IMR-90 (cell line): ENCODE data around the gene SURF2. TPM values are rescaled to one million over a fixed set of nuclear protein-coding genes. Genes with fewer than 3 reads are reported as not detected.

Experiments
- ATAC-seq: fragments of 200-7000 bp; cut with Tn5 transposase; 2 replicates; pipeline ENCODE4 v1.9.1; 2020; ENCODE audit warnings: low read depth, mild to moderate bottlenecking, moderate library complexity
- BruUV-seq: library from RNA; stranded (reverse); fragments of 400-500 nt; replicated peaks from 2 replicates; lab custom pipeline; 2021; lab: Mats Ljungman, UMichigan
- CTCF ChIA-PET: fragments of 300-600 bp; formaldehyde crosslinking; extraction: SDS; loops from one replicate; lab custom pipeline; 2021; ENCODE audit warnings: antibody characterized with exemption; lab: Yijun Ruan, JAX
- POLR2A ChIA-PET: fragments of 300-600 bp; sonication (Branson Sonifier 250); formaldehyde crosslinking; loops from one replicate; lab custom pipeline; 2022; ENCODE audit warnings: antibody characterized with exemption; ENCODE audit not compliant: unreplicated experiment; lab: Charles Lee
- DNase-seq: peaks from one replicate; pipeline ENCODE4 v3.0.0; 2013
- H2AFZ ChIP-seq: replicated peaks from 2 replicates; pipeline ENCODE3; 2013; ENCODE audit warnings: low read length, mild to moderate bottlenecking; ENCODE audit not compliant: poor library complexity
- H2AK5ac ChIP-seq: 2 replicates; pipeline ENCODE4 v1.6.1; 2013; ENCODE audit warnings: low read depth, low read length, inconsistent platforms
- H2AK9ac ChIP-seq: replicated peaks from 2 replicates; pipeline ENCODE3; 2013; ENCODE audit warnings: mild to moderate bottlenecking, low read depth, low read length, moderate library complexity; ENCODE audit not compliant: poor library complexity
- H2BK120ac ChIP-seq: 2 replicates; pipeline ENCODE4 v1.6.1; 2013; ENCODE audit warnings: low read depth, low read length, inconsistent platforms
- H2BK15ac ChIP-seq: 3 replicates; pipeline ENCODE4 v1.6.1; 2013; ENCODE audit warnings: low read depth, low read length, inconsistent platforms
- H2BK20ac ChIP-seq: 2 replicates; pipeline ENCODE4 v1.6.1; 2013; ENCODE audit warnings: low read depth, mild to moderate bottlenecking, inconsistent platforms, low read length, moderate library complexity
- H2BK5ac ChIP-seq: 2 replicates; pipeline ENCODE4 v1.6.1; 2013; ENCODE audit warnings: mild to moderate bottlenecking, low read depth, low read length, inconsistent platforms; ENCODE audit not compliant: poor library complexity, severe bottlenecking
- H3K14ac ChIP-seq: replicated peaks from 2 replicates; pipeline ENCODE4 v1.6.1; 2013; ENCODE audit warnings: low read depth, low read length, inconsistent platforms
- H3K18ac ChIP-seq: 2 replicates; pipeline ENCODE4 v1.6.1; 2013; ENCODE audit warnings: low read depth, low read length, control low read depth
- H3K23ac ChIP-seq: 2 replicates; pipeline ENCODE4 v1.6.1; 2013; ENCODE audit warnings: low read depth, low read length, inconsistent platforms
- H3K27ac ChIP-seq: 2 replicates; pipeline ENCODE4 v1.5.1; 2013; ENCODE audit warnings: mild to moderate bottlenecking, control low read depth, low read length; ENCODE audit not compliant: insufficient read depth
- H3K27me3 ChIP-seq: 2 replicates; pipeline ENCODE4 v1.6.1; 2013; ENCODE audit warnings: low read length; ENCODE audit not compliant: control insufficient read depth, insufficient read depth
- H3K36me3 ChIP-seq: 2 replicates; pipeline ENCODE4 v1.6.1; 2013; ENCODE audit warnings: low read length, mixed read lengths; ENCODE audit not compliant: control insufficient read depth, insufficient read depth
- H3K4ac ChIP-seq: 2 replicates; pipeline ENCODE4 v1.6.1; 2013; ENCODE audit warnings: low read depth, low read length, inconsistent platforms
- H3K4me1 ChIP-seq: 2 replicates; pipeline ENCODE4 v1.6.1; 2013; ENCODE audit warnings: low read length, mixed read lengths; ENCODE audit not compliant: control insufficient read depth, insufficient read depth
- H3K4me2 ChIP-seq: 2 replicates; pipeline ENCODE4 v1.6.1; 2013; ENCODE audit warnings: low read depth, mild to moderate bottlenecking, control low read depth, low read length, moderate library complexity
- H3K4me3 ChIP-seq: 2 replicates; pipeline ENCODE4 v1.5.1; 2013; ENCODE audit warnings: low read depth, mild to moderate bottlenecking, control low read depth, low read length, moderate library complexity; ENCODE audit not compliant: insufficient read depth
- H3K56ac ChIP-seq: 2 replicates; pipeline ENCODE4 v1.6.1; 2013; ENCODE audit warnings: low read length, inconsistent platforms; ENCODE audit not compliant: insufficient read depth; ENCODE audit errors: extremely low read depth
- H3K79me1 ChIP-seq, 2 experiments: 2 replicates each; pipeline ENCODE4 v1.6.1; 2013; ENCODE audit warnings: low read length in 2 of 2, inconsistent platforms in 1 of 2, low read depth in 1 of 2
- H3K9ac ChIP-seq: 2 replicates; pipeline ENCODE4 v1.6.1; 2013; ENCODE audit warnings: low read depth, low read length, control low read depth
- H3K9me1 ChIP-seq: 2 replicates; pipeline ENCODE4 v1.6.1; 2013; ENCODE audit warnings: low read length, inconsistent platforms; ENCODE audit not compliant: insufficient read depth
- H3K9me3 ChIP-seq: 2 replicates; pipeline ENCODE4 v1.6.1; 2013; ENCODE audit warnings: low read length; ENCODE audit not compliant: control insufficient read depth, insufficient read depth
- H4K20me1 ChIP-seq: 2 replicates; pipeline ENCODE4 v1.6.1; 2013; ENCODE audit warnings: low read length, inconsistent platforms; ENCODE audit not compliant: insufficient read depth
- H4K5ac ChIP-seq: 2 replicates; pipeline ENCODE4 v1.6.1; 2013; ENCODE audit warnings: mild to moderate bottlenecking, low read depth, low read length, control low read depth
- H4K8ac ChIP-seq, 2 experiments: 2 replicates each; pipeline ENCODE4 v1.6.1; 2013; ENCODE audit warnings: low read depth in 2 of 2, low read length in 2 of 2, control low read depth in 1 of 2, inconsistent platforms in 1 of 2
- H4K91ac ChIP-seq: 2 replicates; pipeline ENCODE4 v1.6.1; 2013; ENCODE audit warnings: low read depth, low read length, inconsistent platforms; ENCODE audit not compliant: insufficient read depth
- BHLHE40 ChIP-seq: fragments of 150-350 bp; IDR thresholded peaks from 2 replicates; pipeline ENCODE4 v1.6.1; 2016; ENCODE audit warnings: mild to moderate bottlenecking, low read depth, low read length
- RAD21 ChIP-seq: IDR thresholded peaks from 2 replicates; pipeline ENCODE4 v1.6.1; 2012; ENCODE audit warnings: low read length, improper control_type of control experiment
- WGBS, 2 experiments: methylation state at CpG; one replicate each; pipeline versions ENCODE4 v1.1.5 to v1.1.7; 2013; ENCODE audit warnings: missing lambda C conversion rate in 2 of 2; ENCODE audit not compliant: insufficient read length in 1 of 2; ENCODE audit errors: extremely low coverage in 2 of 2; 5-methylcytosine and 5-hydroxymethylcytosine counted together
- dilution Hi-C: fragments of 300-500 bp; cut with HindIII; formaldehyde crosslinking; loops from one replicate; pipeline ENCODE4 v1.14.3; 2018; ENCODE audit warnings: low sequenced_read_pairs; ENCODE audit not compliant: unreplicated experiment
- in situ Hi-C: fragments of 300-500 bp; cut with MboI; formaldehyde crosslinking; loops from 3 replicates; pipeline ENCODE4 v1.14.3; 2019; ENCODE audit warnings: low sequenced_read_pairs, inconsistent platforms, mixed read lengths
- intact Hi-C: fragments of 100-400 bp; cut with micrococcal nuclease; formaldehyde crosslinking; loops from 2 replicates; pipeline ENCODE4 v1.10.0; 2022
- polyA plus RNA-seq, 3 experiments: library from polyadenylated mRNA; depleted of rRNA; stranded (reverse); fragments of >200 nt; gene quantifications; 2 replicates each; pipeline ENCODE4 v1.2.3, GENCODE V29; 2012; ENCODE audit warnings: low replicate concordance in 1 of 3
- total RNA-seq: library from RNA; depleted of rRNA; stranded (reverse); fragments of >200 nt; gene quantifications from 2 replicates; pipeline ENCODE4 v1.2.3, GENCODE V29; 2012
- TF ChIP-seq, protein P1 (sequence below): conservative IDR thresholded peaks from 2 replicates; pipeline ENCODE4 v1.5.1; 2012; ENCODE audit warnings: mild to moderate bottlenecking, low read depth, low read length, improper control_type of control experiment

Gene SURF2
- total and polyA plus RNA-seq, 2 of the 4 experiments (the other 2 are of a cell fraction): 9.9 to 16.3 TPM

DNA sequence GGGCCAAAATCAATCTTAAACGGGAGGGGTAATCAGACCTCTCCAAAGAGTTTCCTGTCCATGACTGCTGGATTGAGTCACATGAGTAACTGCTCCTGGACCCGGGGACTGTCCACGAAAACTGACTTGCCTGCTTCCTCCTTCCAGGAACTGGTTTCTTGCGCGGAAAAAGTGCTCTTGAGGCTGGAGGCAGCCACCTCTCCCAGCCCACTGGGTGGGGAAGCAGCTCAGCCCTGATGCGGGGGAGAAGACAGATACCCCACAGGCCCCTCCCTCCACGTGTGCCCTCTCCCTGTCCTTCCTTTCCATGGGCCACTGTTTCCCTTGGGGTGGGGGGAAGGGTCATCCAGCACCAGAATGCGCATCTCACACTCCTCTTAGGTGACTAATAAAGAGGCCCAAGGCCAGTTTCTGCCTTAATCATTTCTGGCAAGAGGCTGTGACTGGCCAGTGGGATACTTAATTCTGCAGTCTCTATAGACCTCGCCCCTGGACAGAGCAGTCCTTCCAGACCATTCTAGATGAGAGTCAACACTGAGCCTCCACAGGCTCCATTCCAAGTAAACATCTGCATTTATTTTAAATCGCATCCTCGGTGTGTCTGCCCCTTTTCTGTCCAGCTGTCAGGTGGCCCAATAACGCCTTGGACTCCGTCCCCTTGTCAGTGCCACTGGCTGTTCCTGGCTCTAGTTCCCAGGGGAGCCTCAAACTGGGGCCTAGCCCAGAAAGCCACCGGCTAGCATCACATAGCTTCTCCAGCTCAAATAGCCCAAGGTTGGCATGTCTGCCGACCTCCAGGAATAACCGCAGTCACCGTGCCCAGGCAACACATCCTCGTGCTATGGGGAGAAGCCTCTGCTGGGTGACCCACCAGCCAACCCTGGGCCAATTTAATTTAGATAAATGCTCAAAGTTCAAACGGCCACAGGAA, 49.4 kb downstream of the SURF2 start:
- no peaks in the 10 kb centered on the region for H3K9me3 ChIP-seq
- no peak overlapping the region for H4K91ac ChIP-seq
- H2BK15ac ChIP-seq: no peak overlapping the region
- CTCF ChIA-PET: no interaction called here
- no peak overlapping the region for H3K4me2 ChIP-seq
- TF ChIP-seq BHLHE40 (0 out of 2 replicates have a peak, but pooled peaks have one; percentile 28), RAD21 (no peak)
- TF ChIP-seq, protein P1, sequence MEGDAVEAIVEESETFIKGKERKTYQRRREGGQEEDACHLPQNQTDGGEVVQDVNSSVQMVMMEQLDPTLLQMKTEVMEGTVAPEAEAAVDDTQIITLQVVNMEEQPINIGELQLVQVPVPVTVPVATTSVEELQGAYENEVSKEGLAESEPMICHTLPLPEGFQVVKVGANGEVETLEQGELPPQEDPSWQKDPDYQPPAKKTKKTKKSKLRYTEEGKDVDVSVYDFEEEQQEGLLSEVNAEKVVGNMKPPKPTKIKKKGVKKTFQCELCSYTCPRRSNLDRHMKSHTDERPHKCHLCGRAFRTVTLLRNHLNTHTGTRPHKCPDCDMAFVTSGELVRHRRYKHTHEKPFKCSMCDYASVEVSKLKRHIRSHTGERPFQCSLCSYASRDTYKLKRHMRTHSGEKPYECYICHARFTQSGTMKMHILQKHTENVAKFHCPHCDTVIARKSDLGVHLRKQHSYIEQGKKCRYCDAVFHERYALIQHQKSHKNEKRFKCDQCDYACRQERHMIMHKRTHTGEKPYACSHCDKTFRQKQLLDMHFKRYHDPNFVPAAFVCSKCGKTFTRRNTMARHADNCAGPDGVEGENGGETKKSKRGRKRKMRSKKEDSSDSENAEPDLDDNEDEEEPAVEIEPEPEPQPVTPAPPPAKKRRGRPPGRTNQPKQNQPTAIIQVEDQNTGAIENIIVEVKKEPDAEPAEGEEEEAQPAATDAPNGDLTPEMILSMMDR: no peak
- peak; percentile 60 for DNase-seq
- intact Hi-C loops: loop anchor here (1.0 to 5.0 kb wide), 2 partner anchors 81 to 587 kb away; partner anchors contain the start of gene VAV2
- peaks cover 2% of the 10 kb centered on the region; the same call in 1 of the 2 replicates for H3K4me1 ChIP-seq
- H4K20me1 ChIP-seq: peaks cover 17% of the 10 kb centered on the region
- no peak overlapping the region for H4K5ac ChIP-seq
- no peak overlapping the region for H3K23ac ChIP-seq
- H4K8ac ChIP-seq: no peak overlapping the region
- no peak overlapping the region for H3K9ac ChIP-seq
- peaks cover 0 to 22% of the 10 kb centered on the region in 2 experiments; a peak in 2 of 4 replicates for H3K79me1 ChIP-seq
- H3K27ac ChIP-seq: no peak overlapping the region; the same call in 1 of the 2 replicates
- no peak overlapping the region for H3K56ac ChIP-seq
- H2BK20ac ChIP-seq: no peak overlapping the region
- no peak overlapping the region for H3K4ac ChIP-seq
- POLR2A ChIA-PET: no interaction called here
- 0 out of 2 replicates have a peak, but pooled peaks cover 4% of the 10 kb centered on the region for H3K9me1 ChIP-seq
- H3K27me3 ChIP-seq: no peaks in the 10 kb centered on the region
- no TSS peak for BruUV-seq
- no peak overlapping the region for H3K18ac ChIP-seq
- ATAC-seq: peak; percentile 13
- peak overlapping the region; percentile 46 for H2AK9ac ChIP-seq
- H2BK5ac ChIP-seq: no peak overlapping the region
- no peak overlapping the region for H3K4me3 ChIP-seq
- in situ Hi-C loops: loop anchor here (10.0 kb wide), 2 partner anchors 79 to 319 kb away; no protein-coding TSS in a partner anchor
- H3K36me3 ChIP-seq: peaks cover 40% of the 10 kb centered on the region
- 89% methylated on average over 5 of the region's 19 CpGs; no CpG with 5 or more reads in 1 of the 2 experiments for WGBS, 2 experiments
- H2BK120ac ChIP-seq: no peak overlapping the region
- H3K14ac ChIP-seq: no peak overlapping the region
- dilution Hi-C loops: no loop called here
- no peak overlapping the region for H2AK5ac ChIP-seq
- H2AFZ ChIP-seq: peak overlapping the region; percentile 34
